ENCODE measurements around the gene GAS2.

Gene GAS2

DNA sequence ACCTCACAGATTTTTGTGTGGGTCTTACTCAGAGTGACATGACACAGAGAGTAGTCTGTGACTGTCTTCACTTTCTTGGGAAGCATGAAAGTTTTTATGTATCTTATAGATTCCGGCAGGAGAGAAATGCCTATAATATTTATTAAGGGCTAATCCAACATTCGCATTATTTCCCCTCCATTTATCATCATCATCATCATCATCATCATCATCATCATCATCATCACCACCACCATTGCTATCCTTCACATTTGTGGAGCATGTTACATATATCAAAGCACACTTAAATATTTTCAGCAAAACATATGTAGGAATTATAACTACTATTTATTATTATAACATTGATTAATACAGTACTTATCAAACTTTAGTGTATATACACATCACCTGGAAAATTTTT is 66.2 kb downstream of the GAS2 start:
- no peak overlapping the region for H3K27ac Mint-ChIP-seq
- peaks cover 5% of the 10 kb centered on the region for H3K27me3 Mint-ChIP-seq (ENCODE audit: low read depth)
- no peaks in the 10 kb centered on the region for H3K36me3 Mint-ChIP-seq (ENCODE audit: low read depth)
- H3K4me1 Mint-ChIP-seq (ENCODE audit: low read depth) = no peaks in the 10 kb centered on the region
- no peak overlapping the region for H3K4me3 Mint-ChIP-seq
- H3K9me3 Mint-ChIP-seq = no peaks in the 10 kb centered on the region

GRCh38 chr11:22733475-22734248 is 67.3 kb downstream of the GAS2 start:
- Mint-ChIP-seq H3K27me3 (ENCODE audit: low read depth) (peaks cover 5% of the 10 kb centered on the region), H3K4me1 (ENCODE audit: low read depth) (no peaks in the 10 kb centered on the region), H3K27ac (no peak overlapping the region), H3K36me3 (ENCODE audit: low read depth) (no peaks in the 10 kb centered on the region), H3K4me3 (no peak overlapping the region), H3K9me3 (no peaks in the 10 kb centered on the region)

DNA sequence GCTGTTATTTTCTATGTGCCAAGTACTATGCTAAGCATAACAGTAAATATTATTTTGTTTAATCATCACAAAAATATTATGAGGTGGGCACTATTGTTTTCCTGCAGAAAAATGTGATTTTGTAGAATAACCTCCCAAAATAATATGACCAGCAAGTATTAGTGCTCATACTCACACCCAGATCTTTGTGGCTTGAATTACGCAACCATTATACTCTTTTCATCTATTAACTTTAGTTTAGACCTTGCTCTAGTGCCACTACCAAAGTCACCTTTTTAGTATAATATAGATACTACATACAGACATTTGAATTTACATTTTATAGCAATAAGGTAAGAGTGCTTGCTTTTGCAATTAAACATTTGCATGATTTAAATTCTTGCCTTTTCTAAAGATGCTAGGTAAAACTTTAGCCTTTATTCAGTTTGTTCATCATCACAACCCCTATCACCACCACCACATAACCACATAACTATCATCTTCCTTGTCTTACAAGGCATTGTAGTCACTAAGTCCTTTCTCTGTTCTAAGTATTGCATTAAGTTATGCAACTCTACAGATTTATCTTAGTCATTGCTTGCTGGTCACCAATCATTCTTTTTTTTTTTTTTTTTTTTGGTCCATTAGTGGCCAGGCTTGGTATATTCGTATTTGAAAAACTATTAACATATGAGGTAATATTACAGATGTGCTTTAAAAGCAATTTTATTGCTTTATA is 68.4 kb downstream of the GAS2 start:
- no peaks in the 10 kb centered on the region for H3K9me3 Mint-ChIP-seq
- no peak overlapping the region for H3K4me3 Mint-ChIP-seq
- no peak overlapping the region for H3K27ac Mint-ChIP-seq
- no peaks in the 10 kb centered on the region for H3K36me3 Mint-ChIP-seq (ENCODE audit: low read depth)
- H3K27me3 Mint-ChIP-seq (ENCODE audit: low read depth) = peaks cover 5% of the 10 kb centered on the region
- no peaks in the 10 kb centered on the region for H3K4me1 Mint-ChIP-seq (ENCODE audit: low read depth)

DNA sequence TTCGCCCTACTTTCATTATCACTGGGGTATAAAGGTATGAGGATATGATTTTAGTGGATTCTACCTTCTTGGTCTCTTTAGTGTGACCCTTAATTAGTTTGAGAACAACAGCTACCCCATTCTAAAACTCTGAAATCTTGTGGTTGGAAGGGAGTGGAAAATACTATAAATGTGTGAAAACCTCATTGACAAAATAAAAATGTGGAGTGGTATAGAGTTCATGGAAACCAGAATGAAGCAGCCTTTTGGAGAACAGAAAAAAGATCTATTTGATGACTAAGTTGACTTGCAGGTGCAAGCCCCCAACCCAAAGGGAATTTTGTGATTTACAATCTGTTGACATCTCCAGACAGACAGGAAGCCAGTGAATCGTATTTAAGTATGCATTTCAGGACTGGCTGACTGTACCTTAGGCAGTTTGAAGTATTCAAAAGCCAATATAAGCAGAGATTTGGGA is 75.8 kb downstream of the GAS2 start:
- no peaks in the 10 kb centered on the region for H3K36me3 Mint-ChIP-seq (ENCODE audit: low read depth)
- no peak overlapping the region for H3K4me3 Mint-ChIP-seq
- no peaks in the 10 kb centered on the region for H3K27me3 Mint-ChIP-seq (ENCODE audit: low read depth)
- no peak overlapping the region for H3K27ac Mint-ChIP-seq
- H3K9me3 Mint-ChIP-seq = no peaks in the 10 kb centered on the region
- H3K4me1 Mint-ChIP-seq (ENCODE audit: low read depth) = peaks cover 4% of the 10 kb centered on the region

- Mint-ChIP-seq H3K27me3 (ENCODE audit: low read depth) (no peaks in the 10 kb centered on the region), H3K36me3 (ENCODE audit: low read depth) (no peaks in the 10 kb centered on the region), H3K4me1 (ENCODE audit: low read depth) (peaks cover 7% of the 10 kb centered on the region), H3K4me3 (no peak overlapping the region), H3K27ac (no peak overlapping the region), H3K9me3 (no peaks in the 10 kb centered on the region)
Observed at GRCh38 chr11:22749536-22749935, 83.1 kb downstream of the GAS2 start.

- no peak overlapping the region for H3K27ac Mint-ChIP-seq
- no peaks in the 10 kb centered on the region for H3K36me3 Mint-ChIP-seq (ENCODE audit: low read depth)
- peaks cover 9% of the 10 kb centered on the region for H3K4me1 Mint-ChIP-seq (ENCODE audit: low read depth)
- no peaks in the 10 kb centered on the region for H3K9me3 Mint-ChIP-seq
- H3K4me3 Mint-ChIP-seq = no peak overlapping the region
- H3K27me3 Mint-ChIP-seq (ENCODE audit: low read depth) = no peaks in the 10 kb centered on the region
Observed at GRCh38 chr11:22752908-22753310, 86.5 kb downstream of the GAS2 start.

DNA sequence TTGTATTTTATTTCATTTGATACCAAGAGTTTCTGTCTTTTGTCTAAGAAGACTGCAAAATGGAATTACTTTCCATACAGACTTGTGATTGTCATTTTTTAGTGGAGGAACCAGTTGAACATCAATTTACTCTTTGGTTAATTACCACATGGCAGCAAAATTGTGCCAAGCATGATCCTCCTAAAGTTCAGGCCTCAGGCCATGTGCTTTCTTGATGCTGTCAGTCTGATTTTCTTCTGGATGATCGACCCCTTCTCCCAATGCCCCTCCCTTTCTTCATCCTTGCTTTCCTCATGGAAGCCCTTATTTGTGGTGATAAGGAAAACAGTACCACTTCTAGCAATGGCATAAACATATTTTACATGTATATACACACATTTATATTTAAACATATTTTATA is 87.0 kb downstream of the GAS2 start:
- no peak overlapping the region for H3K4me3 Mint-ChIP-seq
- H3K4me1 Mint-ChIP-seq (ENCODE audit: low read depth) = peaks cover 9% of the 10 kb centered on the region
- H3K9me3 Mint-ChIP-seq = no peaks in the 10 kb centered on the region
- H3K27ac Mint-ChIP-seq = no peak overlapping the region
- H3K36me3 Mint-ChIP-seq (ENCODE audit: low read depth) = no peaks in the 10 kb centered on the region
- H3K27me3 Mint-ChIP-seq (ENCODE audit: low read depth) = no peaks in the 10 kb centered on the region

GRCh38 chr11:22761066-22761465 is 94.7 kb downstream of the GAS2 start:
- Mint-ChIP-seq H3K36me3 (ENCODE audit: low read depth) (no peaks in the 10 kb centered on the region), H3K9me3 (no peaks in the 10 kb centered on the region), H3K4me1 (ENCODE audit: low read depth) (no peaks in the 10 kb centered on the region), H3K27ac (no peak overlapping the region), H3K4me3 (no peak overlapping the region), H3K27me3 (ENCODE audit: low read depth) (no peaks in the 10 kb centered on the region)

DNA sequence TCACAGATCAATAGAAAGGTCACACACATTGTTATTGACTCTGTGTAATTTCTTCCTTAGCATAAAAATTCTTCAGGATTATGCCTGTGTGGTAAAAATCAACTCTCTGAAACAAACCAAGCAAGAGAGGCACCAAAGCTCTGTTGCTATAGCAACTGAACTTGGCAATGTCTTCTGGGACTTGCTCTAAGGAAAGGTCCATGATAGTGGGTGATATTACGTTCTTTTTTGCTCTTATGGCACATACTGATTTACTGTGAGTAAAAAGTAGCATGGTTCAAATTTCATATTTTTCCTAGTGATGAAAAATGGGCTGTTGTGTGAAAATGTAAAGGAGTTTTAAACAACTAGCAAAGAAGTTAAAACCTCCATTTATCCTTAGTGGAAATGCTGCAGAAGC is 96.8 kb downstream of the GAS2 start:
- Mint-ChIP-seq H3K36me3 (ENCODE audit: low read depth) (no peaks in the 10 kb centered on the region), H3K4me1 (ENCODE audit: low read depth) (no peaks in the 10 kb centered on the region), H3K27me3 (ENCODE audit: low read depth) (no peaks in the 10 kb centered on the region), H3K27ac (no peak overlapping the region), H3K9me3 (no peaks in the 10 kb centered on the region), H3K4me3 (no peak overlapping the region)

GRCh38 chr11:22764735-22765134 is 98.3 kb downstream of the GAS2 start:
- no peaks in the 10 kb centered on the region for H3K36me3 Mint-ChIP-seq (ENCODE audit: low read depth)
- no peak overlapping the region for H3K4me3 Mint-ChIP-seq
- H3K4me1 Mint-ChIP-seq (ENCODE audit: low read depth) = no peaks in the 10 kb centered on the region

DNA sequence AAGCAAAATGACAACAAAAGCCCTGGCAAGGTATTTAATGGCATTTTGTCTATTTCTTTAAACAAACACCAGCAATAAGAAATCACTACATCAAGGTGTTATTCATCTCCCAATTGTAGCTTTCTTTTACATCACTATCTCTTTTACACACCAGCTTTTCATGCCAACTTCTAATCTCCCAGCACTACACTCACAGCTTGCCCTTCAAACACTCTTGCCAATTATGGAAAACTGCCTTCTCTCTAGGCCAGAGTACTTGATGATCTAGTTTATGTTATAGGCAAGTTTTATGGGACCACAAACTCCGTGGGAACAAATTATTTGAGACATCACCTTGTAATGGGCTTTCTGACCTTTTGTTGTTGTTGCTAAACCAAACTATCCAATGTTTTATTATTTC is 101.9 kb downstream of the GAS2 start:
- Mint-ChIP-seq H3K36me3 (ENCODE audit: low read depth) (no peaks in the 10 kb centered on the region), H3K4me1 (ENCODE audit: low read depth) (no peaks in the 10 kb centered on the region), H3K27ac (no peak overlapping the region), H3K9me3 (no peaks in the 10 kb centered on the region), H3K4me3 (no peak overlapping the region), H3K27me3 (ENCODE audit: low read depth) (no peaks in the 10 kb centered on the region)

More at GRCh38 chr11:22764735-22765134, 98.3 kb downstream of the GAS2 start:
- no peaks in the 10 kb centered on the region for H3K27me3 Mint-ChIP-seq (ENCODE audit: low read depth)
- H3K9me3 Mint-ChIP-seq = no peaks in the 10 kb centered on the region
- H3K27ac Mint-ChIP-seq = no peak overlapping the region

DNA sequence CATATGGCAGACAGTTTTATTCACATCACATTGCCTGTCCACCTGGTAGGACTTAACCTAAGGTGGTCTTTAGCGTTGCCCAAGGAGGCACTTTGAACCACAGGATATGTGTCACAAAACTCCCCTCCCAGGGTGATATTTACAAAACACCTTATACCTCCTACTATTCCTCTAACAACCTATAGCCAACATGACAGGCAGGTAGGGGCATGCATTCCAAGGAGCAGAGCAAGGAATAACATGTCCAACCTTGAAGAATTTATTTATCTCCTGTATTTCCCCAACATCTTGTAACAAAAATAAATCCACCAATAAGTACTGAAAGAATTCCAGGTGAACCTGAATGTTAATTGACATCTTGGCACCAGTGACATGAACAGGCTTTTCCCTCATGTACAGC is 102.7 kb downstream of the GAS2 start:
- H3K9me3 Mint-ChIP-seq = no peaks in the 10 kb centered on the region
- H3K27me3 Mint-ChIP-seq (ENCODE audit: low read depth) = no peaks in the 10 kb centered on the region
- H3K27ac Mint-ChIP-seq = no peak overlapping the region
- H3K4me3 Mint-ChIP-seq = no peak overlapping the region
- H3K36me3 Mint-ChIP-seq (ENCODE audit: low read depth) = no peaks in the 10 kb centered on the region
- no peaks in the 10 kb centered on the region for H3K4me1 Mint-ChIP-seq (ENCODE audit: low read depth)

GRCh38 chr11:22774716-22775115 is 108.3 kb downstream of the GAS2 start:
- peaks cover 5% of the 10 kb centered on the region for H3K27me3 Mint-ChIP-seq (ENCODE audit: low read depth)
- H3K4me3 Mint-ChIP-seq = no peak overlapping the region
- peaks cover 3% of the 10 kb centered on the region for H3K4me1 Mint-ChIP-seq (ENCODE audit: low read depth)
- H3K27ac Mint-ChIP-seq = no peak overlapping the region
- no peaks in the 10 kb centered on the region for H3K36me3 Mint-ChIP-seq (ENCODE audit: low read depth)
- no peaks in the 10 kb centered on the region for H3K9me3 Mint-ChIP-seq

DNA sequence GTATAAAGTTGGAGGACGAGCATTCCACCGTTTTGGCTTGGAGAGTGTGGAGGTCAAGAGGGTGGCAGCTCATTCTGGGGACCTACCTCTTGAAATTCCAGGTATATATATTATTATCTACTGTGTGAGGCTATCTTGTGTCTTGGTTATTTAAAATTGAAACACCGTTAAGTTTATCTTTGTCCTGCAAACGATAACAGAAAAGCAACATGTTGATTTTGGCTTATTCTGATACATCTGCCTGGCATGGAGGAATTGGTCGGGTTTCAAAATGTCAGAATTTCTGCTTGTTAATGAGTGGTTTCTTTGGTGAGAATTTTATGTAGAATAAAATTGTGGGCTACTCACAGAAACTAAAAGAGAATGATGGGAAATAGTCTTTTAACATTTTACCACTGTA is 108.8 kb downstream of the GAS2 start:
- H3K27me3 Mint-ChIP-seq (ENCODE audit: low read depth) = peaks cover 5% of the 10 kb centered on the region
- H3K9me3 Mint-ChIP-seq = no peaks in the 10 kb centered on the region
- H3K4me3 Mint-ChIP-seq = no peak overlapping the region
- peaks cover 3% of the 10 kb centered on the region for H3K4me1 Mint-ChIP-seq (ENCODE audit: low read depth)
- H3K27ac Mint-ChIP-seq = no peak overlapping the region
- no peaks in the 10 kb centered on the region for H3K36me3 Mint-ChIP-seq (ENCODE audit: low read depth)

- no peaks in the 10 kb centered on the region for H3K9me3 Mint-ChIP-seq
- H3K36me3 Mint-ChIP-seq (ENCODE audit: low read depth) = no peaks in the 10 kb centered on the region
- H3K27ac Mint-ChIP-seq = no peak overlapping the region
- H3K4me3 Mint-ChIP-seq = no peak overlapping the region
- peaks cover 5% of the 10 kb centered on the region for H3K4me1 Mint-ChIP-seq (ENCODE audit: low read depth)
- peaks cover 5% of the 10 kb centered on the region for H3K27me3 Mint-ChIP-seq (ENCODE audit: low read depth)
Observed at GRCh38 chr11:22778642-22779041, 112.2 kb downstream of the GAS2 start.

Data from T-helper 1 cell treated with Interleukin-12 subunit alpha and Interleukin-12 subunit beta and Interleukin-4 antibody, amounts not matched to agents 30 μg/mL and 1 μg/mL, for 36 hours (primary cell).